Cerebellar nuclear complex (tissue), 1 donor: ENCODE data around the gene ZIC4.

ENCODE experiments used
- DNase-seq, 2 experiments: peaks; one replicate each; lab custom pipeline; 2025; lab: John Stamatoyannopoulos, UW

ZIC4 gene

GRCh38 chr3:147406028-147406931 is at the start of gene ZIC4:
Gene ZIC4, minus strand, starts transcription at chr3:147406543. Its CDS starts 3,746 bp downstream, at chr3:147402797.
- no peak for DNase-seq

GRCh38 chr3:147449669-147450068 is 43.3 kb upstream of the ZIC4 start:
- DNase-seq = no peak

- DNase-seq = no peak
These were observed 40.9 kb upstream of the ZIC4 start for GRCh38 chr3:147447224-147447623.

- peak in 1 of 2 experiments; percentile 2 for DNase-seq
These were observed 25.4 kb upstream of the ZIC4 start for GRCh38 chr3:147431751-147432150.

- no peak for DNase-seq
These were observed 22.4 kb upstream of the ZIC4 start for GRCh38 chr3:147428754-147429153.

GRCh38 chr3:147428326-147428725 is 22.0 kb upstream of the ZIC4 start:
- no peak for DNase-seq

DNA sequence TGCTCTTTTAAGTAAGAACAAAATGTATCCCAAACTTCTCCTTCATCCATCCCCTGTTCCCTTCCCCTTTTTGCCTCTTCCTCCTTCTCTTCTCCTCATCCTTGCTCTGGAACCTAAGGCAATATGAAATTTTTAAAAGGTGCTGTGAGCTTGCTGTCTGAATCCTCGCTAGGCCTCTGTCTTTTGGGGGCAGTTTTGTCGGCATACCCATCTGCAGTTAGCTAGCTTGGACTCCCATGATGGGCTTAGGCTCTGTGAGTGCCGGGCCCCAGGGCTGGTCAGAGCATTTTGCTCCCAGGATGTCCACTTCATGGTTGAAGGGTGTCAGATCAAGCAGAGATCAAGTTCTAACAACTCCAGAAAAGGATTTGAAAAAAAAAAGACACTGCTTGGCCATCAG is 21.4 kb upstream of the ZIC4 start:
- no peak for DNase-seq

DNA sequence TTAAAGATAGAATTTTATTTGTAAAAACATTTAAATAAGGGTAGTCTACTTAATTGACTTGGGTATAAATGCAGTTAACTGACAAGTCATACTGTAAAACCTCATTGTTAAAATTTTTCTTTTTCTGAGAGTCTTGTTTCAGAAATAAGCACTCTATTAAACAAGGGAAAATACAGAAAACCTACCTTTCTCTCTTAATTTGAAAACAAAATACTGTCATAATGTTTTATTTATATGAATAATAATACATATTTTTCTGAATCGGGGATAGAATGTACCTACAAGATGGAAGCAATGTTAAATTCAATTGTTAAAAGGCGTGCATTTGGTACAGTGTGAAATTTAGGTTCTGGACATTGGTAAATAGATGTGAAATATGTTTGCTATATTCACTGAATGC is 20.6 kb upstream of the ZIC4 start:
- DNase-seq = no peak

- DNase-seq = no peak
These were observed 19.1 kb upstream of the ZIC4 start for GRCh38 chr3:147425388-147425850.

DNA sequence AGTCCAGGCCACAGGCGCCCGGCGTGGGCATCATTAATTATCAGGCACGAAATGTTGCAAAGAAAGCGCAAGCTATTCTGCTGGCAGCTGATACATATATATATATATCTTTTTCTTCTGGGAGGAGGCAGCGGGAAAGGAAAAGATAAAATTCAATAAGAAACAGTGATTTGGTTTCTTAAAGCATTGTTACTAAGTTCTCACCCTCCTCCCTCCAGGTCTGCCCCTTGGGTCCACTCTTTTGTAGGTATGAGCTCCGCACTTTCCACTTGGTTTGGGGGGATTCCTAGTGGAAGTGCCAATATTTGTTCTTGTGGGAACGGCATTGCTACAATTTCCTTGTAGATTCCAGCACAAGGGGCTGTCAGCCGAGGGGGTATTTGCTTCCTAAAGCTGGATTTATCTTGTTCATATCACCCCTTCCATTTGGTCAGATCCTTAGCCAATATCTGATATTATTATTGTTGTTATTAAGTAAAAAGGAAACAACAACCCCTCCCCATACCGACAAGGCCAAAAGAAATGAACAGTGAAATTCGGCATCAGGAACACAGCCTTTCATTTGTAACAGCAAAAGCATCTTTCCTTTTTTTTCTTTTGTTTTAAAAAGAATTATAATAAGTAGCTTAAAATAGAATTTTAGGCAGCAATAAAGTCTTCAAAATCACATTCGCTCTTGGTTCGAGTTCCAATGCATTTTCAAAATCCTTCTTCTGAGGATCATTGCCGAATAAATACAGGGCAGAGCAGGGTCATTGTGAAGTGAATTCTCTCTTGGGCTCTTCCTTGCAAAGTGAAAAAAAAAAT is 18.4 kb upstream of the ZIC4 start:
- DNase-seq = no peak

DNA sequence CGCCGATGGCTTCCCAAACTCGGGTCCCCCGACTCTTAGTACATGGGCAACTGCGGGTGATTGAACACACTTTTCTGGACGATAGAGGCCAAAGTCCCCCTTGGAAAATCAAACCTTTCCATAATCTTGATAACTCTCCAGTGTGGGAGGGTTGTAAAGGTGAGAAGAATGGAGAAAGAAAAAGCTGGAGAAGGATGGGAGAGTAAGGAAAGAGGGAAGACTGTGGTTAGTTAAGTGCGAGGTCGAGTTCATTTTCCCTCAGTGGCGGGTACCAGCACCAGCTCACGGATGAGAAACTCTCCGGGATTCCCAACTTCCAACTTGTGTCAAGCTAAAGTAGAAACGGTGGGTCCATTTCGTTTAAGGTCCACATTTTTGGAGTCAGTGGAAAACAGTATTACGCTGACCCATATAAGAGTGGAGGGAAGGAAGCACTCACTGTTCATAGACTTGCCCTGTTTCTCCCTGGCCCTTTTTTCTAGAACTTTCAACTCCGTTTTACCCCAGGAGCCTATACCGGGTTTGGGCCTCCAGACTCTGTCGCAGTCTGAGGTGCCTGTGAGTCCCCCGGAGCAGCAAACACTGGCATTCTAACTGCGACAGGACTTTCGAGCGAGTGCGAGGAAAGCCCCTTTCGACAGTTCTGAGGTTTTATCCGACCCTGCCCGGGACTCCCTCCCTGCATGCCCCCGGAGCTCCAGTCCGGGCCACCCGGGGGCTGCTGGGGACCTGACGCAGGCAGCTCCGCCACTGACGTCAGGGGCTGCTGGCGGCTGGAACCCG is 17.6 kb upstream of the ZIC4 start:
- peak in 1 of 2 experiments; percentile 8 for DNase-seq

DNA sequence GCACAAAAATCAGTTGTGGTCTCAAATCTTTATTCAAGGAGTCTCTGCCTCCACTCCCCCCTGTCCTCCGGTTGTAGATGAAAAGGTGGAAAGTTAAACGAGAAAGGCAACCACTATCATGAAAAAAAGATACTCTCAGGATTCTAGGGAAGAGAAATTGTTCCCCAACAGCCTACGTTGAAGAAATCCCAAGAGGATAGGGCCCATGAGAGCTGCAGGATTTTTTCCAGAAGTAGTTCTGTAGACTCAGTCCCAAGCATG is 17.1 kb upstream of the ZIC4 start:
- DNase-seq = no peak

GRCh38 chr3:147422601-147423536 is 16.5 kb upstream of the ZIC4 start:
- DNase-seq = peak; percentile 60 to 81

DNA sequence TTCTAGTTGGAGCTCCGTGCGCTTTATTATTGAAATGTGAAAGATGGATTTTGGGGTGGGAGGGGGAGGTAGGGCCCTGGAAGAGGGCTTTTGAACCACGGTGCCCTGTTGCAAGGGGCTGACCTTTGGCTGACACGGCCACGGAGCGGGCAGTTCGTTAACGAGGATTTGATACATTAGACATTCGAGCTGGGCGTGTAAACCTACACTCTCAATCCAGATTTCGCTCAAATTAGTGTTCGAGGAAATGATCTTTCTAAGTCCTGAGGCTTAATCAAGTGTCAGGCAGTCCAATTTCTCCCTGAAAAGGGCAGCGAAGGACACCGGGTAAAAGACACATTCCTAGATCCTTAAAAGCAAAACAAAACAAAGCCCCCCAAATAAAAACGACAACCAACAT is 15.9 kb upstream of the ZIC4 start:
- DNase-seq = no peak

DNA sequence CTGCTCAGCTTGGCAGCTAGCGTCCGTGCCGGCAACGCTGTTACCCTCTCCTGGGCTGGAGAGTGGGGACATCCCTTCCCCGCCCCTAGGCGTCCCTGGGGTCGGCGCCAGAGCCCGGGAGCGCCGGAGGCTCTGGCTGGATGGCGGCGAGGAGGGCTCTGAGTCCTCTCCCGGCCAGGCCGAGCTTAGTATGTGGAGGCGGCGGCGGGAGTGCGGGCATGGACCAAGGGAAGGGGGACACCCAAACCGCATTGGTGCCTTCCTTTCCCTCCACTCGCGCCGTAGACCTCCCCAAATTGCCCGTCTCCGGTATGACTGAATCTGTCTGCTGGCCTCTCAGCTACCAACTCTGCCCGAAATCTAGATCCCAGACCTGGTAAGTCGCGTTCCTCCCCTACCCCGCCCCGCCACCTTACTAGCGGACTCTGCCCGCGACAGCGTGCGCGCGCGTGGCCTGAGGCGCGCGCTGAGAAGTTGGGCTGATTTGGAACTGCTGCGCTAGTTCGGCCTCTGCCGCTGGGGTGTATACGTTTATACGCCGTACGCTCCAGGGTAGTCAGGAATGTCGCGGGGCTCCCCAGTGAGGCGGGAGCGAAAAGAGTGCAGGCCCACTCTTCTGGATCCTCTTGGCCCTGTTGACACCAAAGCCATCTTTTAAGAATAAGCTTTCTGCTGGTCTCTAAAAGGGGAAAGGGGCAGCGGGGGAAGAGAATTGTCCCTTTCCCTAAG is 15.0 kb upstream of the ZIC4 start:
- peak in 1 of 2 experiments; percentile 49 for DNase-seq

DNA sequence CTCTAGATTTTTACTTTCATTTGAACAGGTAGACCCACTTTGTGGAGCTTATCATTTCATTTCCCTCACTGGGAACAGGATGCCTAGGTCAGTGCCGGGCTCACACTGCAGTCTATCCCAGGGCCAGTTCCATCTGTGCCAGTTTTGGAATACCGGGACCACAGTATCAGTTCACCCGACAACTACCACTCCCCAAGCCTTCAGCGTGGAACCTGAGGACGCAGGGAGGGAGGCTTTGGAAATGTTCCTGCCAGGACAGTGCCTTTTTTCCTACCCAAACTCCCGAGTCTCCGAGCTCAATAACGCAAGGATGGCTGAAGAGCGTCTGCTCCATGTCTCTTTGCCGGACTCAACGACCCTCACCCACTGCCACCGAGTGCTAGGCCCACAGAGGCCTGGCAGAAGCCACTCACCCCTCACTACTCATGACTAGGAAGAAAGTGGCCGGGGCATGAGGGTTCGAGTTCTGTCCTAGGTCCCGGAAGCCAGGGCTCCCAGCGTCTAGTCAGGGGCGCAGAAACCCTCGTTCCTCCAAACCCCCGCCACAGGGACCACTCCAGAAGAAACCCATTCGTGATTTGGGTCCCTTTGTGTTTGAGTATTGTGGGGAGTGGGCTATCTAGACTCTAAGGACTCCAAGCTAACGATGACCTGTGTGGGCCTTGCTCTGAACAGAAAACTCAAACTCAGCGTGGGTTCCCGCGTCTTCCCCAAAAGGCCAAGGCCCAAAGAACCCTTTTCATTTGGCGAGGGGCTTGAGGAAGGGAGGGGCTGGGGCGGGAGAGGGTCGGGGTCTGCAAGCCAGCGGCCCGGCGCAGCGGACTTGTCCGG is 14.2 kb upstream of the ZIC4 start:
- no peak for DNase-seq

DNA sequence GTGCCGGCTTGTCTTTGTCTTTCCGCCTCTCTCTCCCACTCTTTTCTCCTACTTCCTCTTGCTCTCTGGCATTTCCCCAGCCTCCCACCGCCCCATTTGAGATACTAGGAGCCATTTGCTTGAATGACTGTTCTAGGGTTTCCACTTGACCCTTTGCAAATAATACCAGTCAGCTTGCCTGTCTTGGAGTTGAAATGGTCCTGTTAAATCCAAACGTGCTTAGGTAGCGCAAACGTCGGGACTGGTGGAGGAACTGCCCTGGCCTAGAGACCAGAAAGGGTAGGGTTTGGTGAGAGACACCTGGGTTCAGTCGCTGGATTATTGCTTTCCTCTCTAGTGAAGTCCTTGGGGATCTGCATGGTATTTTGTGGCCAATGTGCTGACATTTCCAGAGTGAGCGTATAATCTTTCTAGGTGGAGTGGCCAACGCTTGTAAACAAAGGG is 13.5 kb upstream of the ZIC4 start:
- no peak for DNase-seq

GRCh38 chr3:147418808-147419701 is 12.7 kb upstream of the ZIC4 start:
- peak; percentile 89 to 92 for DNase-seq
